HepG2 (cell line): Measurements from ENCODE around the gene GNB4. TPM values are rescaled to one million over a fixed set of nuclear protein-coding genes. Genes with fewer than 3 reads are reported as not detected.

ENCODE experiments used
- AHDC1 ChIP-seq: sonication (generic); formaldehyde crosslinking; IDR thresholded peaks from 2 replicates; pipeline ENCODE4 v1.5.1; 2020; ENCODE audit warnings: mild to moderate bottlenecking, missing genetic modification reagents, borderline replicate concordance
- FOXO1 ChIP-seq: sonication (generic); formaldehyde crosslinking; IDR thresholded peaks from 2 replicates; pipeline ENCODE4 v1.4.0; 2020; ENCODE audit warnings: missing genetic modification reagents
- HNRNPLL ChIP-seq: fragments of 200-400 bp; formaldehyde crosslinking; IDR thresholded peaks from 2 replicates; pipeline ENCODE4 v1.6.1; 2017; ENCODE audit warnings: mild to moderate bottlenecking, low read depth, low read length; ENCODE audit not compliant: poor library complexity, severe bottlenecking
- HOXA3 ChIP-seq: sonication (generic); formaldehyde crosslinking; IDR thresholded peaks from 2 replicates; pipeline ENCODE4 v1.5.0; 2020; ENCODE audit warnings: missing genetic modification reagents
- IRF1 ChIP-seq: sonication (generic); formaldehyde crosslinking; IDR thresholded peaks from 2 replicates; pipeline ENCODE4 v1.4.0; 2020; ENCODE audit warnings: low read depth, mild to moderate bottlenecking, missing genetic modification reagents
- KDM6A ChIP-seq: IDR thresholded peaks from 2 replicates; pipeline ENCODE4 v1.6.1; 2016; ENCODE audit warnings: low read depth
- NFE2L1 ChIP-seq: sonication (generic); formaldehyde crosslinking; IDR thresholded peaks from 2 replicates; pipeline ENCODE4 v1.4.0; 2020; ENCODE audit warnings: missing genetic modification reagents, mild to moderate bottlenecking, borderline replicate concordance
- TMF1 ChIP-seq: sonication (generic); formaldehyde crosslinking; IDR thresholded peaks from 2 replicates; pipeline ENCODE4 v1.8.1; 2022; ENCODE audit warnings: low read depth, missing genetic modification reagents
- ZBTB14 ChIP-seq: sonication (generic); formaldehyde crosslinking; IDR thresholded peaks from 2 replicates; pipeline ENCODE4 v1.4.0; 2020; ENCODE audit warnings: missing genetic modification reagents
- ZNF83 ChIP-seq: sonication (generic); formaldehyde crosslinking; IDR thresholded peaks from 2 replicates; pipeline ENCODE4 v1.4.0; 2020; ENCODE audit warnings: missing genetic modification reagents, mild to moderate bottlenecking, borderline replicate concordance
- polyA plus RNA-seq, 8 experiments: library from polyadenylated mRNA; depleted of rRNA in 3 of 8; stranded (reverse) in 7 of 8; unstranded in 1 of 8; fragments of >200 nt; fragmentation: Illumina TruSeq in 4 of 8; extraction: Trizol in 4 of 8; gene quantifications; 2 replicates each; pipeline versions ENCODE4 v1.2.1 to v1.2.3, GENCODE V29; 2011 to 2016; ENCODE audit warnings: low read depth in 4 of 8, missing spikeins in 1 of 8, mixed read lengths in 1 of 8; ENCODE audit not compliant: insufficient read depth in 1 of 8
- total RNA-seq, 5 experiments: library from RNA; depleted of rRNA; stranded (reverse); fragments of >200 nt; fragmentation: Illumina TruSeq; extraction: Trizol; gene quantifications; 2 replicates each; pipeline ENCODE4 v1.2.3, GENCODE V29; 2016; ENCODE audit warnings: low read depth in 1 of 5
- TF ChIP-seq, protein P1 (sequence below): IDR thresholded peaks from 2 replicates; pipeline ENCODE4 v1.6.1; 2016; ENCODE audit warnings: missing compliant biosample characterization, missing genetic modification reagents, borderline replicate concordance

The GNB4 gene
- total and polyA plus RNA-seq, 2 of the 13 experiments (the other 11 are each of a cell fraction or from before 2014, with no cell fraction given) = 0.07 to 0.13 TPM

GRCh38 chr3:179451265-179452175 lies at the start of gene GNB4 (continued):
- TF ChIP-seq AHDC1 (CRISPR knock-in tag) (no peak), FOXO1 (no peak), IRF1 (CRISPR knock-in tag) (no peak), KDM6A (CRISPR knock-in tag) (no peak), NFE2L1 (CRISPR knock-in tag) (no peak), TMF1 (CRISPR knock-in tag) (0 out of 2 replicates have a peak, but pooled peaks have one; percentile 69), ZBTB14 (peak; percentile 72), ZNF83 (CRISPR knock-in tag) (no peak), HNRNPLL (peak; percentile 46), HOXA3 (peak; percentile 29; the same call in 1 of the 2 replicates)
- TF ChIP-seq, protein P1, sequence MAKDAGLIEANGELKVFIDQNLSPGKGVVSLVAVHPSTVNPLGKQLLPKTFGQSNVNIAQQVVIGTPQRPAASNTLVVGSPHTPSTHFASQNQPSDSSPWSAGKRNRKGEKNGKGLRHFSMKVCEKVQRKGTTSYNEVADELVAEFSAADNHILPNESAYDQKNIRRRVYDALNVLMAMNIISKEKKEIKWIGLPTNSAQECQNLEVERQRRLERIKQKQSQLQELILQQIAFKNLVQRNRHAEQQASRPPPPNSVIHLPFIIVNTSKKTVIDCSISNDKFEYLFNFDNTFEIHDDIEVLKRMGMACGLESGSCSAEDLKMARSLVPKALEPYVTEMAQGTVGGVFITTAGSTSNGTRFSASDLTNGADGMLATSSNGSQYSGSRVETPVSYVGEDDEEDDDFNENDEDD (CRISPR knock-in tag) = peak; percentile 84; the same call in 1 of the 2 replicates
